SK-N-SH (cell line): ENCODE measurements around the gene KCNJ16. TPM values are rescaled to one million over a fixed set of nuclear protein-coding genes. Genes with fewer than 3 reads are reported as not detected.

ENCODE experiments used
- CTCF ChIA-PET: fragments of 300-600, 350-600 bp; formaldehyde crosslinking; extraction: SDS; loops from one replicate; lab custom pipeline; 2021; lab: Yijun Ruan, JAX
- POLR2A ChIA-PET: fragments of 350-600 bp; sonication (Branson Sonifier 250); formaldehyde crosslinking; extraction: SDS; loops from one replicate; lab custom pipeline; 2020; ENCODE audit warnings: antibody characterized with exemption, inconsistent platforms; lab: Yijun Ruan, JAX
- DNase-seq: peaks from one replicate; pipeline ENCODE4 v3.0.0; 2012
- H2AFZ ChIP-seq: fragments of 200-600 bp; sonication (generic); 2 replicates; pipeline ENCODE4 v1.8.1; 2016; ENCODE audit warnings: antibody characterized with exemption, mild to moderate bottlenecking, low read depth
- H3F3A ChIP-seq: fragments of 200-600 bp; sonication (generic); replicated peaks from 2 replicates; pipeline ENCODE3; 2016; ENCODE audit warnings: antibody characterized with exemption, mild to moderate bottlenecking; ENCODE audit not compliant: insufficient read depth
- H3K27ac ChIP-seq, 2 experiments: fragments of 200-500 bp in 1 of 2; fragments of 200-600 bp in 1 of 2; sonication (Bioruptor generic) in 1 of 2; sonication (generic), shearing (Covaris generic) in 1 of 2; 2 replicates each; pipeline versions ENCODE4 v1.5.1 to v1.6.1; 2014 to 2016; ENCODE audit warnings: low read depth in 2 of 2, inconsistent platforms in 1 of 2, low read length in 1 of 2, mild to moderate bottlenecking in 1 of 2, mixed read lengths in 1 of 2
- H3K27me3 ChIP-seq: fragments of 200-600 bp; sonication (generic), shearing (Covaris generic); 2 replicates; pipeline ENCODE4 v1.6.1; 2016; ENCODE audit warnings: mixed run types; ENCODE audit not compliant: insufficient read depth
- H3K36me3 ChIP-seq, 2 experiments: fragments of 200-500 bp in 1 of 2; fragments of 200-600 bp in 1 of 2; sonication (Bioruptor generic) in 1 of 2; sonication (generic) in 1 of 2; replicated peaks in 1 of 2; 2 replicates each; pipeline versions ENCODE3 to v1.5.1; 2014 to 2016; ENCODE audit warnings: low read length in 1 of 2, mild to moderate bottlenecking in 1 of 2; ENCODE audit not compliant: insufficient read depth in 2 of 2, control insufficient read depth in 1 of 2
- H3K4me1 ChIP-seq, 2 experiments: fragments of 200-500 bp in 1 of 2; fragments of 200-600 bp in 1 of 2; sonication (Bioruptor generic) in 1 of 2; sonication (generic), shearing (Covaris generic) in 1 of 2; 2 replicates each; pipeline versions ENCODE4 v1.5.1 to v1.6.1; 2014 to 2016; ENCODE audit warnings: low read depth in 1 of 2, low read length in 1 of 2, mixed run types in 1 of 2; ENCODE audit not compliant: insufficient read depth in 2 of 2, control insufficient read depth in 1 of 2
- H3K4me2 ChIP-seq: fragments of 200-600 bp; sonication (generic), shearing (Covaris generic); 2 replicates; pipeline ENCODE4 v1.6.1; 2017; ENCODE audit warnings: mixed run types
- H3K4me3 ChIP-seq, 2 experiments: fragments of 200-500 bp in 1 of 2; fragments of 200-600 bp in 1 of 2; sonication (Bioruptor generic) in 1 of 2; sonication (generic), shearing (Covaris generic) in 1 of 2; 2 replicates each; pipeline versions ENCODE4 v1.5.1 to v1.8.1; 2014 to 2016; ENCODE audit warnings: low read depth in 2 of 2, inconsistent platforms in 1 of 2, low read length in 1 of 2, mild to moderate bottlenecking in 1 of 2, mixed read lengths in 1 of 2, moderate library complexity in 1 of 2
- H3K79me2 ChIP-seq: fragments of 200-600 bp; sonication (generic); 2 replicates; pipeline ENCODE4 v1.8.1; 2017; ENCODE audit warnings: mild to moderate bottlenecking; ENCODE audit not compliant: insufficient read depth
- H3K9ac ChIP-seq: fragments of 200-600 bp; sonication (generic); 2 replicates; pipeline ENCODE4 v1.6.1; 2017; ENCODE audit warnings: mixed run types
- H3K9me2 ChIP-seq: fragments of 200-600 bp; sonication (generic); 2 replicates; pipeline ENCODE4 v1.6.1; 2017; ENCODE audit warnings: mixed run types
- H3K9me3 ChIP-seq: fragments of 200-600 bp; sonication (generic); 2 replicates; pipeline ENCODE4 v1.6.1; 2017; ENCODE audit warnings: mixed run types, mild to moderate bottlenecking, moderate library complexity
- H4K20me1 ChIP-seq: fragments of 200-600 bp; sonication (generic); 2 replicates; pipeline ENCODE4 v1.6.1; 2017; ENCODE audit warnings: mild to moderate bottlenecking, mixed run types; ENCODE audit not compliant: insufficient read depth
- CHD2 ChIP-seq: fragments of 150-350 bp; IDR thresholded peaks from 2 replicates; pipeline ENCODE4 v1.6.1; 2018; ENCODE audit warnings: low read length; ENCODE audit not compliant: partially characterized antibody
- ELF1 ChIP-seq: IDR thresholded peaks from 2 replicates; pipeline ENCODE4 v1.4.0; 2012
- EZH2phosphoT487 ChIP-seq: fragments of 200-600 bp; sonication (generic); IDR thresholded peaks from 2 replicates; pipeline ENCODE4 v1.6.1; 2017; ENCODE audit warnings: low read depth, mixed run types, mild to moderate bottlenecking, antibody characterized with exemption, moderate library complexity, borderline replicate concordance
- FOSL2 ChIP-seq: IDR thresholded peaks from 2 replicates; pipeline ENCODE4 v1.4.0; 2012; ENCODE audit warnings: low read depth, mild to moderate bottlenecking, moderate library complexity, borderline replicate concordance
- FOXJ3 ChIP-seq: sonication (generic); formaldehyde crosslinking; IDR thresholded peaks from 2 replicates; pipeline ENCODE4 v1.5.1; 2020; ENCODE audit warnings: mild to moderate bottlenecking, missing genetic modification reagents
- FOXM1 ChIP-seq: IDR thresholded peaks from 2 replicates; pipeline ENCODE4 v1.4.0; 2012; ENCODE audit warnings: low read depth, mild to moderate bottlenecking
- GATA2 ChIP-seq: sonication (generic); formaldehyde crosslinking; IDR thresholded peaks from 2 replicates; pipeline ENCODE4 v1.5.0; 2020; ENCODE audit warnings: mild to moderate bottlenecking, missing genetic modification reagents
- JUND ChIP-seq: IDR thresholded peaks from 2 replicates; pipeline ENCODE4 v1.4.0; 2012
- MEF2A ChIP-seq: IDR thresholded peaks from 2 replicates; pipeline ENCODE4 v1.4.0; 2012; ENCODE audit warnings: low read depth, borderline replicate concordance
- MXI1 ChIP-seq: IDR thresholded peaks from 2 replicates; pipeline ENCODE4 v1.6.1; 2012; ENCODE audit warnings: mild to moderate bottlenecking, low read depth, low read length, improper control_type of control experiment
- NFIC ChIP-seq: IDR thresholded peaks from 2 replicates; pipeline ENCODE4 v1.4.0; 2012; ENCODE audit warnings: borderline replicate concordance
- NRF1 ChIP-seq: IDR thresholded peaks from 2 replicates; pipeline ENCODE4 v1.6.1; 2012; ENCODE audit warnings: low read depth, mild to moderate bottlenecking, low read length
- RAD21 ChIP-seq: IDR thresholded peaks from 2 replicates; pipeline ENCODE4 v1.6.1; 2012; ENCODE audit warnings: mild to moderate bottlenecking, low read length
- RCOR1 ChIP-seq: fragments of 150-350 bp; IDR thresholded peaks from 2 replicates; pipeline ENCODE4 v1.6.1; 2017; ENCODE audit warnings: antibody characterized with exemption, low read length
- RFX5 ChIP-seq: IDR thresholded peaks from 2 replicates; pipeline ENCODE4 v1.6.1; 2012; ENCODE audit warnings: mild to moderate bottlenecking, improper control_type of control experiment, low read length
- RXRA ChIP-seq: IDR thresholded peaks from 2 replicates; pipeline ENCODE4 v1.4.0; 2012; ENCODE audit warnings: low read depth, mild to moderate bottlenecking, borderline replicate concordance
- SIN3A ChIP-seq: IDR thresholded peaks from 2 replicates; pipeline ENCODE4 v1.6.1; 2012; ENCODE audit warnings: low read depth, mild to moderate bottlenecking, low read length, moderate library complexity, borderline replicate concordance
- SMC3 ChIP-seq: IDR thresholded peaks from 2 replicates; pipeline ENCODE4 v1.6.1; 2012; ENCODE audit warnings: low read depth, low read length, improper control_type of control experiment
- TCF12 ChIP-seq: IDR thresholded peaks from 2 replicates; pipeline ENCODE4 v1.4.0; 2012
- TEAD4 ChIP-seq: IDR thresholded peaks from 2 replicates; pipeline ENCODE4 v1.4.0; 2012; ENCODE audit warnings: mild to moderate bottlenecking, borderline replicate concordance; ENCODE audit not compliant: insufficient read depth
- YY1 ChIP-seq: IDR thresholded peaks from 2 replicates; pipeline ENCODE4 v1.4.0; 2012; ENCODE audit warnings: low read depth, mild to moderate bottlenecking
- WGBS: methylation state at CpG from one replicate; pipeline ENCODE4 v1.1.6; 2017; ENCODE audit warnings: low lambda C conversion rate; 5-methylcytosine and 5-hydroxymethylcytosine counted together
- polyA plus RNA-seq, 3 experiments: library from polyadenylated mRNA; depleted of rRNA; stranded (reverse); fragments of >200 nt; gene quantifications; 2 replicates each; pipeline ENCODE4 v1.2.3, GENCODE V29; 2012
- TF ChIP-seq, protein P1 (sequence below): IDR thresholded peaks from 2 replicates; pipeline ENCODE4 v1.4.0; 2012; ENCODE audit warnings: low read depth, borderline replicate concordance
- TF ChIP-seq, protein P2 (sequence below): fragments of 150-350 bp; IDR thresholded peaks from 2 replicates; pipeline ENCODE4 v1.6.1; 2017; ENCODE audit warnings: antibody characterized with exemption, low read length, low read depth, borderline replicate concordance
- TF ChIP-seq, protein P3 (sequence below): IDR thresholded peaks from 2 replicates; pipeline ENCODE4 v1.4.0; 2012; ENCODE audit warnings: low read depth
- TF ChIP-seq, protein P4 (sequence below): IDR thresholded peaks from 2 replicates; pipeline ENCODE4 v1.6.1; 2012; ENCODE audit warnings: mild to moderate bottlenecking, low read depth, low read length, moderate library complexity

KCNJ16 gene
- polyA plus RNA-seq, 1 of the 3 experiments (the other 2 are of a cell fraction), result not detected

DNA sequence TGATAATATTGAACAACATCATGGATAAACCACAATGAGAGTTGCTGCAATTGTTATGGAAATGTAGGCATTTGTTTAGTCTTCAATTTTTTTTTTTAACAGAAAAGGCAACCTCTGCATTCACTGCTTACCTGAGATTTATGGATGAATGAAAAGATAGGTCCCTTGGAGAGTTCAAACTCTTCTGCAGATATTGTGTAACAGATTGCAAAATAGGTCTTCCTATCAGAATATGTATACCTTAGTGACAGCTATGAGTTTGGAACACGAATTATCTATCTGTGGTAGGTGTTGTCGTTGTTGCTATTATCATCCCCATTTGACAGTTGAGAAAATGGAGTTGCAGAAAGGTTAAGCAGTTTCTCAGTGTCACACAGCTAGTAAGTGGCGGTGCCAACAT, 1.2 kb upstream of the KCNJ16 start (continued):
- TF ChIP-seq EZH2phosphoT487 (no peak), NRF1 (no peak), RAD21 (no peak), SMC3 (no peak), YY1 (no peak), JUND (no peak), MEF2A (no peak), FOXM1 (no peak), RCOR1 (no peak)

DNA sequence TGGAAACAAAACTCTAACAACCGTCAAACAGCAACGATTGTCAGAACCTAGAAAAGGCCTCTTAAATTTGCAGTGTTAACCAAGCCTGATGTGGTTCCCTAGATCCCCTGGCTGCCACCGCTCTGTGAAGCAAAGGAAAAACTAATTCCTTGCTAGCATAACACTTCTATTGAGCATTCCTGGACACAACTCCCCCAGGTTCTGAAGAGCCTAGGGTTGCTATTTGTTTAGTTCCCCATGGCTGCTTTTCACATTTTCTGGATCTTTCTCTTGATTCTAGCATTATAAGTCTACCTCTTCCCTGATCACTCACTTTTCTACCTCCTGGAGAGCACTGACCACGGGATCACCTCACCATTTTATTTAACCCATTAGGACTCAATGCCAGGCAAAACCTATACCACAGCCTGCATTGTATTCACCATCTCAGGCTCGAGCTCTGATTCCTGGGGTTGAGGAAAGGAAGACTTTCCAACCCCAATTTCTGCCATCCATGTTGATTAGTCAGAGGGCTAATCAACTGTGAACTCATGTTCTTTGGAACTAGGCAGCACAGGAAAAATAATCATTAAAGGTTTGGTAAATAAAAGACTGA, 692 bp upstream of the KCNJ16 start:
- peaks cover 0 to 8% of the 10 kb centered on the region in 2 experiments; a peak in 2 of 4 replicates for H3K4me1 ChIP-seq
- H3F3A ChIP-seq, result no peaks in the 10 kb centered on the region
- H3K9me3 ChIP-seq, result no peaks in the 10 kb centered on the region
- no peaks in the 10 kb centered on the region for H3K79me2 ChIP-seq
- no peak overlapping the region for H3K4me3 ChIP-seq
- ChIA-PET POLR2A (no interaction called here), CTCF (no interaction called here)
- no peaks in the 10 kb centered on the region for H4K20me1 ChIP-seq
- TF ChIP-seq FOXJ3 (no peak), EZH2phosphoT487 (no peak), TEAD4 (no peak), RXRA (no peak), TCF12 (no peak), FOSL2 (no peak), MXI1 (no peak), CHD2 (no peak), RFX5 (no peak), NFIC (no peak), SIN3A (no peak), GATA2 (CRISPR knock-in tag) (no peak), ELF1 (no peak), NRF1 (no peak)
- TF ChIP-seq, protein P1, sequence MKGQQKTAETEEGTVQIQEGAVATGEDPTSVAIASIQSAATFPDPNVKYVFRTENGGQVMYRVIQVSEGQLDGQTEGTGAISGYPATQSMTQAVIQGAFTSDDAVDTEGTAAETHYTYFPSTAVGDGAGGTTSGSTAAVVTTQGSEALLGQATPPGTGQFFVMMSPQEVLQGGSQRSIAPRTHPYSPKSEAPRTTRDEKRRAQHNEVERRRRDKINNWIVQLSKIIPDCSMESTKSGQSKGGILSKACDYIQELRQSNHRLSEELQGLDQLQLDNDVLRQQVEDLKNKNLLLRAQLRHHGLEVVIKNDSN, result no peak
- TF ChIP-seq, protein P2, sequence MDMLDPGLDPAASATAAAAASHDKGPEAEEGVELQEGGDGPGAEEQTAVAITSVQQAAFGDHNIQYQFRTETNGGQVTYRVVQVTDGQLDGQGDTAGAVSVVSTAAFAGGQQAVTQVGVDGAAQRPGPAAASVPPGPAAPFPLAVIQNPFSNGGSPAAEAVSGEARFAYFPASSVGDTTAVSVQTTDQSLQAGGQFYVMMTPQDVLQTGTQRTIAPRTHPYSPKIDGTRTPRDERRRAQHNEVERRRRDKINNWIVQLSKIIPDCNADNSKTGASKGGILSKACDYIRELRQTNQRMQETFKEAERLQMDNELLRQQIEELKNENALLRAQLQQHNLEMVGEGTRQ, result no peak
- TF ChIP-seq, protein P3, sequence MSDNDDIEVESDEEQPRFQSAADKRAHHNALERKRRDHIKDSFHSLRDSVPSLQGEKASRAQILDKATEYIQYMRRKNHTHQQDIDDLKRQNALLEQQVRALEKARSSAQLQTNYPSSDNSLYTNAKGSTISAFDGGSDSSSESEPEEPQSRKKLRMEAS, result no peak
- TF ChIP-seq, protein P4, sequence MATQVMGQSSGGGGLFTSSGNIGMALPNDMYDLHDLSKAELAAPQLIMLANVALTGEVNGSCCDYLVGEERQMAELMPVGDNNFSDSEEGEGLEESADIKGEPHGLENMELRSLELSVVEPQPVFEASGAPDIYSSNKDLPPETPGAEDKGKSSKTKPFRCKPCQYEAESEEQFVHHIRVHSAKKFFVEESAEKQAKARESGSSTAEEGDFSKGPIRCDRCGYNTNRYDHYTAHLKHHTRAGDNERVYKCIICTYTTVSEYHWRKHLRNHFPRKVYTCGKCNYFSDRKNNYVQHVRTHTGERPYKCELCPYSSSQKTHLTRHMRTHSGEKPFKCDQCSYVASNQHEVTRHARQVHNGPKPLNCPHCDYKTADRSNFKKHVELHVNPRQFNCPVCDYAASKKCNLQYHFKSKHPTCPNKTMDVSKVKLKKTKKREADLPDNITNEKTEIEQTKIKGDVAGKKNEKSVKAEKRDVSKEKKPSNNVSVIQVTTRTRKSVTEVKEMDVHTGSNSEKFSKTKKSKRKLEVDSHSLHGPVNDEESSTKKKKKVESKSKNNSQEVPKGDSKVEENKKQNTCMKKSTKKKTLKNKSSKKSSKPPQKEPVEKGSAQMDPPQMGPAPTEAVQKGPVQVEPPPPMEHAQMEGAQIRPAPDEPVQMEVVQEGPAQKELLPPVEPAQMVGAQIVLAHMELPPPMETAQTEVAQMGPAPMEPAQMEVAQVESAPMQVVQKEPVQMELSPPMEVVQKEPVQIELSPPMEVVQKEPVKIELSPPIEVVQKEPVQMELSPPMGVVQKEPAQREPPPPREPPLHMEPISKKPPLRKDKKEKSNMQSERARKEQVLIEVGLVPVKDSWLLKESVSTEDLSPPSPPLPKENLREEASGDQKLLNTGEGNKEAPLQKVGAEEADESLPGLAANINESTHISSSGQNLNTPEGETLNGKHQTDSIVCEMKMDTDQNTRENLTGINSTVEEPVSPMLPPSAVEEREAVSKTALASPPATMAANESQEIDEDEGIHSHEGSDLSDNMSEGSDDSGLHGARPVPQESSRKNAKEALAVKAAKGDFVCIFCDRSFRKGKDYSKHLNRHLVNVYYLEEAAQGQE, result no peak
- no peaks in the 10 kb centered on the region for H3K27me3 ChIP-seq
- 60% methylated on average over 5 of the region's 5 CpGs for WGBS
- H3K4me2 ChIP-seq, result no peak overlapping the region
- no peak overlapping the region for H3K27ac ChIP-seq
- H3K36me3 ChIP-seq, result no peaks in the 10 kb centered on the region
- no peak for DNase-seq
- H3K9me2 ChIP-seq, result no peaks in the 10 kb centered on the region
- H2AFZ ChIP-seq, result no peak overlapping the region
- no peak overlapping the region for H3K9ac ChIP-seq
